OCI-LY7 (cell line): Measurements from ENCODE around the gene IQSEC1.

Experiments
- EZH2phosphoT487 ChIP-seq: fragments of 200-600 bp; sonication (generic); IDR thresholded peaks from 2 replicates; pipeline ENCODE4 v1.6.1; 2018; ENCODE audit warnings: low read depth, borderline replicate concordance, mild to moderate bottlenecking, mixed run types, antibody characterized with exemption, low read length, moderate library complexity, mixed read lengths
- TF ChIP-seq, protein P1 (sequence below): fragments of 200-600 bp; sonication (generic); conservative IDR thresholded peaks from 2 replicates; pipeline ENCODE4 v1.5.1; 2014; ENCODE audit warnings: mild to moderate bottlenecking, antibody characterized with exemption, low read length, moderate library complexity, mixed read lengths

GRCh38 chr3:12909710-12910109 is 163.5 kb downstream of the IQSEC1 start:
- TF ChIP-seq, protein P1, sequence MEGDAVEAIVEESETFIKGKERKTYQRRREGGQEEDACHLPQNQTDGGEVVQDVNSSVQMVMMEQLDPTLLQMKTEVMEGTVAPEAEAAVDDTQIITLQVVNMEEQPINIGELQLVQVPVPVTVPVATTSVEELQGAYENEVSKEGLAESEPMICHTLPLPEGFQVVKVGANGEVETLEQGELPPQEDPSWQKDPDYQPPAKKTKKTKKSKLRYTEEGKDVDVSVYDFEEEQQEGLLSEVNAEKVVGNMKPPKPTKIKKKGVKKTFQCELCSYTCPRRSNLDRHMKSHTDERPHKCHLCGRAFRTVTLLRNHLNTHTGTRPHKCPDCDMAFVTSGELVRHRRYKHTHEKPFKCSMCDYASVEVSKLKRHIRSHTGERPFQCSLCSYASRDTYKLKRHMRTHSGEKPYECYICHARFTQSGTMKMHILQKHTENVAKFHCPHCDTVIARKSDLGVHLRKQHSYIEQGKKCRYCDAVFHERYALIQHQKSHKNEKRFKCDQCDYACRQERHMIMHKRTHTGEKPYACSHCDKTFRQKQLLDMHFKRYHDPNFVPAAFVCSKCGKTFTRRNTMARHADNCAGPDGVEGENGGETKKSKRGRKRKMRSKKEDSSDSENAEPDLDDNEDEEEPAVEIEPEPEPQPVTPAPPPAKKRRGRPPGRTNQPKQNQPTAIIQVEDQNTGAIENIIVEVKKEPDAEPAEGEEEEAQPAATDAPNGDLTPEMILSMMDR = no peak
- TF ChIP-seq EZH2phosphoT487 = no peak
